HG03439 (cell line): ENCODE results near the gene CD8A.
"Not testable (repeated sequence)": the region's sequence is repeated elsewhere in the genome, so short reads cannot be mapped to it uniquely, and the experiment has no call there.

Experiments
- ATAC-seq: cut with Tn5 transposase; IDR thresholded peaks from one replicate; pipeline ENCODE4 v1.9.1; 2021; ENCODE audit warnings: mild to moderate bottlenecking, moderate library complexity; ENCODE audit not compliant: unreplicated experiment

CD8A gene

DNA sequence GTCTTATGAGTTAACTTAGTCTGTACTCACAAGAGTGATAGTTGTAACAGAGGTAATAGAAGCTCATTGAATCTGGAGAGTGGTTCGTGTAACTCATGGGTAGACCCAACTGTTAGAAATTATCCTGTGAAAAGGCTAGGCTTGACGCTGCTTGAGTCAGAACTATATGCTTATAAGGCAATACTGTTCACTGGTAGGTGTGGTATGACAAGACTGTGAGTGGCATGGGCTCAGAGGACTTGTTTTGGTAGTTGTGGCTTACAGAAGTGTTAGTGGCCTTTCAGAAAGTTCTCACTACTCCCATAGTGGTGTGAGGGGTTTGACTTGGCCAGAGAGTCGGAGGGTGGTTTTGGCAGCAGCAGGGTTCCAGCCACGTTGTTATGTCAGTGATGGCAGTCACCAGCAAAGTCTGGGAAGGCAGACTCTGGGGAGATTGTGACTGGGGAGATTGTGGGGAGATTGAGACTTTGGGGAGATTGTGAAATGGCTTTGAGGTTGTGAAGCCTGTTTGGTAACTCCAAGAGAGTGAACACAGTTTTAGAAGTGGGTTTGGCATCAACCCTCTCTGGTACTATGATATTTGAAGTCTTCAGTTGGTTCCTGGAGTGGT lies 48.7 kb downstream of the CD8A start:
- not testable (repeated sequence) for ATAC-seq

DNA sequence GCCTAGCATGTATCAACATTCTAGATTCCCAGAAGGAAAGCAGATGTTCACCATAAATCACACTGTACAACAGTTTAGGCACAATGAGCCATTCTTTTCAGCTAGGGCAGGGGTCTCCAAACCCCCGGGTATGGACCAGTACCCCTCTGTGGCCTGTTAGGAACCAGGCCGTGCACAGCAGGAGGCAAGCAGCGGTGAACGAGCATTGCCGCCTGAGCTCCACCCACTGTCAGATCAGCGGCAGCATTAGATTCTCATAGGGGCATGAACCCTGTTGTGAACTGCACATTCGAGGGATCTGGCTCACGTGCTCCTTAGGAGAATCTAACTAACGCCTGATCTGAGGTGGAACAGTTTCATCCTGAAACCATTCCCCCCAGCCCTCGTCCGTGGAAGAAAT lies 50.8 kb downstream of the CD8A start:
- not testable (repeated sequence) for ATAC-seq

DNA sequence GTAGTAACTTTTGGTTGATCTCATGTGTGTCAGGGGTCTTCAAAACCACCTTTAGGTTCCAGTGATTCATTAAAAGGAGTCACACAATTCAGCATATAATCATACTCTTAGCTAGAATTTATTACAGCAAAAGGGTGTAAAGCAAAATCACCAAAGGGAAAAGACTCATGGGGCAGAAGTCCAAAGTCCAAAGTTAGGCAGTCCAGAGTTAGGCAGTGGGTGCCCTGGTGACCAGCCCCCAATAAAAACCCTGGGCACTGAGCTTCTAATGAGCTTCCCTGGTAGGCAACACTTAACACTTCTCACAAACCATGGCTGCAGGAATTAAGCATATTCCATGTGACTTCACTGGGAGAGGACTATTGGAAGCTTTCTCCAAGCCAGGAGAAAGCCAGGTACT lies 51.2 kb downstream of the CD8A start:
- not testable (repeated sequence) for ATAC-seq

DNA sequence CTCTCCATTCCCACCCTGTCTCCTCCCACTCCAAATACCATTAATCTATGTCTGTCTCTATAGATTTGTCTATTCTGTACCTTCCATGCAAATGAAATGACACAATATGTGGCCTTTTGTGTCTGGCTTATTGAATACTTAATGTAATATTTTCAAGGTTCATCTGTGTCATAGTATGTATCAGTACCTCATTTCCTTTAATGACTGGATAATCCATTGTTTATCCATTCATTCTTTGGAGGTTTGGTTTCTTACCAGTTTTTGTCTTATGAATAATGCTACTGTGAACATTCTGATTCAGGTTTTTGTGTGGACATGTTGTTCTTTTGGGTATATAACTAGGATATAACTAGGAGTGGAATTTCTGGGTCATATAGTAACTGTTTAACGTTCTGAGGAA lies 55.8 kb downstream of the CD8A start:
- not testable (repeated sequence) for ATAC-seq
